Duodenal mucosa (tissue), 2 donors: ENCODE measurements around the gene CREG1.

ENCODE experiments used
- H3K27ac ChIP-seq: one replicate; pipeline ENCODE4 v1.7.0; 2013; ENCODE audit warnings: low read depth, low read length
- H3K27me3 ChIP-seq, 2 donors: one replicate each; pipeline ENCODE4 v1.7.0; 2013; ENCODE audit warnings: low read length in 2 of 2, control low read depth in 1 of 2; ENCODE audit not compliant: insufficient read depth in 2 of 2, control insufficient read depth in 1 of 2
- H3K36me3 ChIP-seq, 2 donors: one replicate each; pipeline ENCODE4 v1.7.0; 2013; ENCODE audit warnings: low read length in 2 of 2, control low read depth in 1 of 2; ENCODE audit not compliant: insufficient read depth in 2 of 2, control insufficient read depth in 1 of 2
- H3K4me1 ChIP-seq, 2 donors: one replicate each; pipeline ENCODE4 v1.7.0; 2013; ENCODE audit warnings: low read length in 2 of 2, control low read depth in 1 of 2; ENCODE audit not compliant: insufficient read depth in 2 of 2, control insufficient read depth in 1 of 2
- H3K4me3 ChIP-seq, 2 donors: one replicate each; pipeline ENCODE4 v1.7.0; 2013; ENCODE audit warnings: low read length in 2 of 2, low read depth in 1 of 2
- H3K9ac ChIP-seq, 2 donors: one replicate each; pipeline ENCODE4 v1.7.0; 2013; ENCODE audit warnings: low read length in 2 of 2, low read depth in 1 of 2
- H3K9me3 ChIP-seq, 2 donors: one replicate each; pipeline ENCODE4 v1.7.0; 2013; ENCODE audit warnings: low read length in 2 of 2, control low read depth in 1 of 2; ENCODE audit not compliant: control insufficient read depth in 1 of 2

The CREG1 gene

GRCh38 chr1:167510244-167510643 is 43.3 kb downstream of the CREG1 start:
- no peak overlapping the region for H3K27ac ChIP-seq
- H3K9me3 ChIP-seq: no peaks in the 10 kb centered on the region
- H3K36me3 ChIP-seq: no peaks in the 10 kb centered on the region
- H3K27me3 ChIP-seq: no peaks in the 10 kb centered on the region
- H3K4me1 ChIP-seq: peaks cover 4 to 11% of the 10 kb centered on the region in 2 donors
- no peak overlapping the region for H3K9ac ChIP-seq
- no peak overlapping the region for H3K4me3 ChIP-seq

- H3K36me3 ChIP-seq: no peaks in the 10 kb centered on the region
- no peaks in the 10 kb centered on the region for H3K27me3 ChIP-seq
- no peak overlapping the region for H3K4me3 ChIP-seq
- H3K9ac ChIP-seq: no peak overlapping the region
- no peaks in the 10 kb centered on the region for H3K9me3 ChIP-seq
- H3K27ac ChIP-seq: no peak overlapping the region
- peaks cover 4 to 11% of the 10 kb centered on the region in 2 donors for H3K4me1 ChIP-seq
Measured at GRCh38 chr1:167509587-167509986, 44.0 kb downstream of the CREG1 start.

DNA sequence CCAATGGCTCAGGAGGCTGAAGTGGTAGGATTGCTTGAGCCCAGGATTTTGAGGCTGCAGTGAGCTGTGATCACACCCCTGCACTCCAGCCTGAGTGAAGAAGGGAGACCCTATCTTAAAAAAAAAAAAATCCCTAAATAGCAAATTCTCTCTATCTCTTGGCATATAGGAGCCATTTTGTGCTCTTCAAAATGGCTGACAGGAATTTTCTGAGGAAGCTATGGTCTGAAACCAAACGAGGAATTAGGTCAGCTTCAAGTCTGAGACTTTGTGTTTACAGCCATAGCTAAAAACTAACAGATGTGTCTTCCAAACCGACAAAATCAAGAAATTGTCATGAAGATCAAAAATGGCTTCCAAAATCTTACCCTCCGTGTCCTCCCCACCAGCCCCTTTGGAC is 45.8 kb downstream of the CREG1 start:
- H3K36me3 ChIP-seq: no peaks in the 10 kb centered on the region
- H3K9ac ChIP-seq: no peak overlapping the region
- H3K27me3 ChIP-seq: no peaks in the 10 kb centered on the region
- H3K4me3 ChIP-seq: no peak overlapping the region
- no peak overlapping the region for H3K27ac ChIP-seq
- no peaks in the 10 kb centered on the region for H3K9me3 ChIP-seq
- peaks cover 4 to 11% of the 10 kb centered on the region in 2 donors for H3K4me1 ChIP-seq

- Histone ChIP-seq H3K9ac (no peak overlapping the region), H3K4me1 (peaks cover 0 to 8% of the 10 kb centered on the region in 2 donors), H3K4me3 (no peak overlapping the region), H3K27ac (no peak overlapping the region), H3K36me3 (no peaks in the 10 kb centered on the region), H3K27me3 (no peaks in the 10 kb centered on the region), H3K9me3 (no peaks in the 10 kb centered on the region)
Measured at GRCh38 chr1:167504467-167504827, 49.1 kb downstream of the CREG1 start.

DNA sequence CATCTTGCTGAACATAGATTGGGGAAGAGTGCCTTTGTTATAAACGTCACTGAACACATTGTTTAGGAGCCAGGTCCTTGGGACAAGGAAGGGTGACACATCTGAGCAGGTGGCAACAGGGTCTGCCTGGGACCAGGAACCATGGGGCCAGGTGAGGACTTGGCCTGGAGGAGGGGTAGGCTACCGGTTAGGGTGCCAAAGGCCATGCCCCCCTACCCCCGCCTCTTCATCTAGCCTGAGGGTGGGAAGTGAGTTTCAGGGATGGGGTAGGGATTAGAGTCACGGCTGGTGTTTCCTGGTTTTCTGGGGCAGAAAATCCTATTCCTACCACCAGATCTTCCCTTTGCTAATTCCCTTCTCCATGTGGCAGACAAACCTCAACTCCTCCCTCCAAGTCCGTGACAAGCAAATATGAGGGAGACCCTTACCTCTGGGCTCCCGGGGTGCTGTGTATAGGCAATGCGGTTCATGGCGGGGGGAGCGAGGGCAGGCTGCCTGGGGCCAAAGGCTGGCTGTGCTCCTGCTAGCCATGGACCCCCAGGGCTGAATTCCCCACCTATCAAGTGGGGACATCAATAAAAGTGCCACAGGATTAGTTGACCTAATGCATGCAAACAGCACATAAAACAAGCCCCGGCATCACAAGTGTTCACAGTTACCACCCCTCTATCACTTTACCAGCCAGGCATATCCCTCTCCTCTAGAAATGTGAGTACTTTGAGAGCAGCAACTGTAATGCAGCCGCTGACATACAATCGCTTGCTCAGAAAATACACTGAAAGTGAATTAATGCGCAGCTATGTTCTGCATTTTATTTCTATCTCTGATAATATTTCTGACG is 49.7 kb downstream of the CREG1 start:
- no peaks in the 10 kb centered on the region for H3K27me3 ChIP-seq
- H3K9me3 ChIP-seq: no peaks in the 10 kb centered on the region
- H3K27ac ChIP-seq: no peak overlapping the region
- H3K4me1 ChIP-seq: peaks cover 0 to 9% of the 10 kb centered on the region in 2 donors
- H3K9ac ChIP-seq: no peak overlapping the region
- H3K36me3 ChIP-seq: no peaks in the 10 kb centered on the region
- H3K4me3 ChIP-seq: no peak overlapping the region

- no peaks in the 10 kb centered on the region for H3K27me3 ChIP-seq
- H3K9ac ChIP-seq: no peak overlapping the region
- no peaks in the 10 kb centered on the region for H3K36me3 ChIP-seq
- peaks cover 0 to 9% of the 10 kb centered on the region in 2 donors for H3K4me1 ChIP-seq
- no peak overlapping the region for H3K4me3 ChIP-seq
- H3K9me3 ChIP-seq: no peaks in the 10 kb centered on the region
- no peak overlapping the region for H3K27ac ChIP-seq
Measured at GRCh38 chr1:167502719-167503462, 50.7 kb downstream of the CREG1 start.

GRCh38 chr1:167502192-167502551 is 51.4 kb downstream of the CREG1 start:
- Histone ChIP-seq H3K27me3 (no peaks in the 10 kb centered on the region), H3K27ac (no peak overlapping the region), H3K4me3 (no peak overlapping the region), H3K4me1 (peaks cover 0 to 9% of the 10 kb centered on the region in 2 donors), H3K36me3 (no peaks in the 10 kb centered on the region), H3K9me3 (no peaks in the 10 kb centered on the region), H3K9ac (no peak overlapping the region)

GRCh38 chr1:167501515-167502191 is 51.9 kb downstream of the CREG1 start:
- Histone ChIP-seq H3K4me1 (peaks cover 0 to 9% of the 10 kb centered on the region in 2 donors), H3K27ac (no peak overlapping the region), H3K27me3 (no peaks in the 10 kb centered on the region), H3K36me3 (no peaks in the 10 kb centered on the region), H3K9ac (no peak overlapping the region), H3K9me3 (no peaks in the 10 kb centered on the region), H3K4me3 (no peak overlapping the region)

GRCh38 chr1:167500283-167500860 is 53.2 kb downstream of the CREG1 start:
- H3K9me3 ChIP-seq: no peaks in the 10 kb centered on the region
- H3K4me1 ChIP-seq: peaks cover 0 to 9% of the 10 kb centered on the region in 2 donors
- H3K4me3 ChIP-seq: no peak overlapping the region
- no peaks in the 10 kb centered on the region for H3K36me3 ChIP-seq
- H3K27ac ChIP-seq: no peak overlapping the region
- H3K9ac ChIP-seq: no peak overlapping the region
- H3K27me3 ChIP-seq: no peaks in the 10 kb centered on the region

- Histone ChIP-seq H3K9ac (no peak overlapping the region), H3K27me3 (no peaks in the 10 kb centered on the region), H3K4me3 (no peak overlapping the region), H3K4me1 (peaks cover 0 to 9% of the 10 kb centered on the region in 2 donors), H3K36me3 (no peaks in the 10 kb centered on the region), H3K27ac (no peak overlapping the region), H3K9me3 (no peaks in the 10 kb centered on the region)
Measured at GRCh38 chr1:167499664-167500101, 53.9 kb downstream of the CREG1 start.
